Head of caudate nucleus (tissue), 42 donors: Measurements from ENCODE around the gene KIAA1958.

Experiments used
- DNase-seq, 42 donors: peaks; one replicate each; pipeline versions ENCODE4 v3.0.0 to v3.0.0-alpha.2; 2020 to 2021; ENCODE audit warnings: mixed read lengths in 7 of 42
- intact Hi-C: fragments of 100-400 bp; cut with DNase I; formaldehyde crosslinking; loops from one replicate; pipeline ENCODE4 v1.15.0; 2022

Gene KIAA1958

DNA sequence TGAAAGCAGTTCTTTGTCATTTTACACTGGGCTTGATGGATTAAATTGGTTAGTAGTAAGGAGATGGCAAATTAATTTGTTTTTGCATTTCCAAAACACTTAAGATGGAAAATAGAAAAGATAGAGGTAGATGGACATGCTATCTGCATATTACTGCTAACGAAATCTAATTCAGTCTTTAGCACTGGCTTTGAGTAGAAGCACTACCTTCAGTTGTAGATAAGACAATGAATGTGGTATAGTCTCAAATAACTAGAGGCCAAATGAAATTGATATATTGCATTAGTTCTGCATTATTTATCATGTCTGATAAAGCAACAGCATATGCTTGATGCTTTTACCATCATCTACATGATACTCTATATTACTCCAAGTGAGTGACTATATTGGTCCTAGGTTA lies 33.4 kb downstream of the KIAA1958 start:
- intact Hi-C loops = no loop called here
- DNase-seq = no peak

DNA sequence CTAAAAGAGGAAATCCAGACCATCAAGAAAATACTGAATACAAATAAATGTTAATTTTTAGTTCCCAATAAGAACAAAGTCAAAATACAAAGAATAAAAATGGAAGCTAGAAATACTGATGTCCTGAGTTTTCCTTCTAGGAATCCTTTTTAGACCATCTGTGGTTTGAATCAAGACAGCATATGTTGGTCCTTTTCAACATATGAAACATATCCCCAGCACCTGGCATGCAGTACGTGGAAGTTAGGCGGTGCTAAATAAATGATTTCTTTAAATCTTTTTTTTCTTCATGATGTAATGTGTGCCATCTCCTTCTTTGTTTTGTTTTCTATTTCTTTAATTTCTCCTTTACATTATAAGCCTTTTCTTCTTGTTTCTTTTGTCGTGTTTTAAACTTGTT lies 34.0 kb downstream of the KIAA1958 start:
- intact Hi-C loops = no loop called here
- DNase-seq = no peak

DNA sequence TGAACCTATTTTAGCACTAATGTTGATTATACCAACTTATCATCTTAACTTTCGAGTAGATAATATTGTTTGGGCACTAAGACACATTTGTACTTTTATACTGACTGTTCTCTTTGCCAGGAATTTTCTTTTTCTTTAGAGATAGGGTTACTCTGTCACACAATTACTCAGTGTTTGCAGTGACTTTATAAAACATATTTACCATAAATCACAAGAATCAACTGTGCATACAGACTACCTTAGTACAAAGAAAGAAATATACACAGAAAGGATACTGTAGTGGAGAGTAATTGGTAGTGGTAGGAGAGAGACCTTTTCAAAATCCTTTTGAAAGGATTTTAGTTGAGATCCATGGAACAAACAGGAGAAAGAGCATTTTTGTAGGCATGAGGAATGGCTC lies 40.3 kb downstream of the KIAA1958 start:
- DNase-seq = no peak
- intact Hi-C loops = no loop called here

DNA sequence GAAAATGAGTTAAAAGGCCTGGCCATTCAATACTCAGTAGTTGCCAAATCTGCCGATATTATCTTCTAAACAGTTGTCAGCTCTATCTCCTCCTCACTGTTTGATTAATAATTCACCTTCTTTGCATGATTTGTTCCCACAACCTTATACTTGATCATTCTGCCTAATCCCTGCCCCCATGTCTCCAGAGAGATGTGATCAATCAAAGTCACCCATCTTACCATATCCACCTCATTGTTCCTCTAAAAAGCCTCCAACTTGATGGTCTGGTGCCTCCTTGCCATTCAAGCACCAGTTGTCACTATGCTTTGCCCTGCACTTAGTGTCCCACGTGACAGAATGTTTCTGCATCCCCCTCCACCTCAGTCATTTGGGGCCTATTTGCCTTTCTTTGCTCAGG lies 41.3 kb downstream of the KIAA1958 start:
- no peak for DNase-seq
- intact Hi-C loops = no loop called here

DNA sequence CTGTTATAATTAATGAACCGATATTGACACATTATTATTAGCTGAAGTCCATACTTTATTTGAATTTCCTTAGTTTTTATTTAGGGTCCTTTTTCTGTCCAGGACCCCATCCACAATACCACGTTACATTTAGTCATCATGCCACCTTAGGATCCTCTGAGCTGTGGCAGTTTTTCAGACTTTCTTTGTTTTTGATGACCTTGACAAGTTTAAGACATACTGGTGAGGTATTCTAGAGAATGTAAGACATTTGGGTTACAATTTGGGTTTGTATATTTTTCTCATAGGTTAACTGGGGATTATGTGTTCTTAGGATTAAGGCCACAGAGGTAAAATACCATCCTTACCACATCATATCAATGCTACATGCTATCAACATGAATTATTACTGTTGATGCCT lies 42.7 kb downstream of the KIAA1958 start:
- intact Hi-C loops = no loop called here
- no peak for DNase-seq

DNA sequence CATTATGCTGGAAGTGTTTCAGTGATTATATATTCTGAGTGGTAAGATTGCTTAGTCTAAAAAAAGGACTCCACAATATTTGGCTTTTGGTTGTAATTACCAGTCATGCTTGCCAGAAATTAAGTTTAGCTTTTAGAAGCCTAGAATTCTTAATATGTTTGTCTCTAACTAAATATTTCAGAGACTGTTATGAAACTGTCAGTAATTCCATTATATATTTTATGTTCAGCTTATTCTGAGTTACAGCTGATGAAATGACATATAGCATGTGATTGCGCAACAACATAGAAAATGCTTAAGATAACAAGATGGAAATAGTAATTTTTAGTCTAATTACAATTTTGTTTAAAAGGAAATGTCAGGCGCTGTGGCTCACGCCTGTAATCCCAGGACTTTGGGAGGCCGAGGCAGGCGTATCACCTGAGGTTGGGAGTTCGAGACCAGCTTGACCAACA lies 44.2 kb downstream of the KIAA1958 start:
- intact Hi-C loops = no loop called here
- no peak for DNase-seq

DNA sequence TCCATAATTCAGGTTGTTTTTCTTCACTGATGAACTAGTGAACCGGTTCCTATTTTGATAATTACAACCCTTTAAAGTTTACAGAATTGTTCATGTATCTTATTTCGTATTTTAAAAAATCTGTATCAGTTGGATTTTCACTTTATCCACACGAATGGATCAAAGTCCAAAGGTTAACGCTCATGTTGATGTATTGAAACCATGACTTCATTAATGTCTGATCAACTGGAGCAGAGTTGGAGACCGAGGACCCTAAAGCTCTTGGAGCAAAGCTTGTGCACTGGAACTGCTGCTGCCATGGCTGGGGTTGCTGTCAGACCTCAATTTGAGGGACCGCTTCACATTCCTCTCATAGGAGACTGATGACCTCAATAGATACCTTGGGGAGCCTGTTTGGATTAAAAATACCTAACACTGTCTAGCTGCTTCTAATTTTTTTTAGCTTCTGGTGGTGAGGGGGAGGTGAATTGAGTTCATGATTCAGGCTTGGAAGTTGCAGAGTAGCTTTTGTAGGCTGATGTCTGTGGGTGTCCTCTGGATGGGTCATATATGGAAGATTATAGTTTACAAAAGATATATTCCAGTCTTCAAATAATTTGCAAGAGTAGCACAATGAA lies 45.1 kb downstream of the KIAA1958 start:
- DNase-seq = peak in 6 of 42 donors; percentile 2 to 54 (median 30)
- intact Hi-C loops = no loop called here

DNA sequence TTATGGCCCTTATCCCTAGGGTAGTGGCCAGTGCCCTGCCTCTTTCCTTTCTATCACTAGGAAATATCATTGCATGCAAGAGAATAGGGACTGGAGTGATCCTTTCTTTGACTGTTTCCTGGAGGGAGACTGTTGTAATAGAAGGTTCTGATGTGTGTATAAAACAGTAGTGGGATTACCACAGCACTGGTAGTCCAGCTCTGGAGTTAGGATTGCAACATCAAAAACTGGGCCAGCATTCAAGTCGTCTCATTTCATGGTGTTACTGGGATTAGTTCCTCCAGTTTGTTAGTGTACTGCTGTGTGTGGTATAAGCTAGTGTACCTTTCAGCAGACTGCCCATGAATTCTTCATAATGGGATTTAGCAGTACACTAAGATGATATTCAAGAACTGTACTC lies 45.8 kb downstream of the KIAA1958 start:
- intact Hi-C loops = no loop called here
- peak in 1 of 42 donors; percentile 44 for DNase-seq

DNA sequence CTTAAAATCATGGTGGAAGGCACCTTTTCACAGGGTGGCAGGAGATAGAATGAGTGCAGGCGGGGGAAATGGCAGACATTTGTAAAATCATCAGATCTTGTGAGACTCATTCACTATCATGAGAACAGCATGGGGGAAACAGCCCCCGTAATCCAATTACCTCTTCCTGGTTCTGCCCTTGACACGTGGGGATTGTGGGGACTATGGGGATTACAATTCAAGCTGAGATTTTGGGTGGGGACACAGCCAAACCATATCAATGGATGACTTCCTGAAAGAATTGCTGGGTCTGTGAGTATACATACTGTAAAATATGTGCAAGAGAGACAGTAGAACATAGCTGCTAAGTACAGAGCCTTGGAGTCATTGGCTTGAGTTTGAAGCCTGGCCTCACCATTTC lies 47.0 kb downstream of the KIAA1958 start:
- intact Hi-C loops = no loop called here
- DNase-seq = no peak

DNA sequence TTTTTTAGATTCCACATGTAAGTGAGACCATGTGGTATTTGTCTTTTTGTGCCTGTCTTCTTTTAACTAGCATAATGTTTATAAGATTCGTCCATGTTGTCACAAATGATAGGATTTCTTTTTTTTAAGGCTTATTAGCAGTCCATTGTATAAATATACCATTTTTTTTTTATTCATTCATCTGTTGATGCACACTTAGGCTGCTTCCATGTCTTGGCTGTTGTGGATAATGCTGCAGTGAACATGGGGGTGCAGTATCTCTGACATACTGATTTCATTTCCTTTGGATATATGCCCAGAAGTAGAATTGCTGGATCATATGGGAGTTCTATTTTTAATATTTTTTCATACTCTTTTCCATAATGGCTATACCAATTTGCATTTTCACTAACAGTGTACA lies 48.7 kb downstream of the KIAA1958 start:
- DNase-seq = no peak

DNA sequence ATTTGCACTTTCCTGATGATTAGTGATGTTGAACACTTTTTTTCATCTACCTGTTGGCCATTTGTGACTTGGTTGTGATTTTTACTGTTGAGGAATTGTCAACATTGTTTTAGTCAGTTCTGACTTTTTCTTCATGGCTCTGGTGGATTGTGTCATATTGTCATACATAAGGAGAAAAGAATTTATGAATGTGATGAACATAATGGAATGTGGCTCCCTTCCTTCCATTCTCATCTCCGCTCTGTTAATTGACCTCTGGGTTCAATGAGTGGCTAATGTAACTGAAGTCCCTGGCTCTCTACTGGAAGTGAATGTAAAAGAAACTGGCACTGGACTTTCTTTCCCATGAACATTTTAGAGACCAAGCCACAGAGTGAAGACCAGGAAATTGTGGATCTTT lies 49.2 kb downstream of the KIAA1958 start:
- no peak for DNase-seq
- intact Hi-C loops = no loop called here

More for the DNA sequence above, 48.7 kb downstream of the KIAA1958 start:
- intact Hi-C loops = no loop called here

DNA sequence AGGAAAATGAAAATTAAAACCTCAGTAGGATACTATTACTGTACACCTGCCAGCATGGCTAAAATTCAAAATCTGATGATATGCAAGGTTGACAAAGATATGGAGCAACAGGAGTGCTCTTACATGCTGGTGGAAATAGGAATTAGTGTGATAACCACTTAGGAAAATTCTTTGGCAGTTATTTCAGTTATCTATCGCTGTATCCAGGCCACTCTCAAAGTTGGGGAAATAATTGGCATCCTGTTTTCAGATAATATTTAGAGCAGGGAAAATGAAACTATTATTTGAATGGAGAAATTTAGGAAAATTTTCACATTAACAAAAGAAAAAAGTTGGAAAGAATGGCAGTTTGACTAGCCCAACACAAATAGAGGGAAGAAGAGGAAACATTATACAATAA lies 50.9 kb downstream of the KIAA1958 start:
- intact Hi-C loops = no loop called here

DNA sequence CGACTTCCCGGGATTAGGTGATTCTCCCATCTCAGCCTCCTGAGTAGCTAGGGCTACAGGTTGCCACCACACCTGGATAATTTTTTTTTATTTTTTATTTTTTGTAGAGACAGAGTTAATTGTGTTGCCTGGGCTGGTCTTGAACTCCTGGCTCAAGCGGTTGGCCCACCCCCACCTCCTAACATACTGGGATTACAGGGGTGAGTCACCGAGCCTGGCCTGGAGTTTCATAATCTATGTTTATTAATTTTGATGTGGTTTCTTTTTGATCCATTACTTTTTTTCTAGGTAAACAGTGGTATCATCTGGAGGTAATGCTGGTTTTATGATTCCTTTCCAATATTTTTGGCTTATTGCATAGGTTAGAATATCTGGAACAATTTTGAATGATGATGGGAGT lies 54.2 kb downstream of the KIAA1958 start:
- intact Hi-C loops = no loop called here
- no peak for DNase-seq

More for the DNA sequence above, 50.9 kb downstream of the KIAA1958 start:
- DNase-seq = no peak

DNA sequence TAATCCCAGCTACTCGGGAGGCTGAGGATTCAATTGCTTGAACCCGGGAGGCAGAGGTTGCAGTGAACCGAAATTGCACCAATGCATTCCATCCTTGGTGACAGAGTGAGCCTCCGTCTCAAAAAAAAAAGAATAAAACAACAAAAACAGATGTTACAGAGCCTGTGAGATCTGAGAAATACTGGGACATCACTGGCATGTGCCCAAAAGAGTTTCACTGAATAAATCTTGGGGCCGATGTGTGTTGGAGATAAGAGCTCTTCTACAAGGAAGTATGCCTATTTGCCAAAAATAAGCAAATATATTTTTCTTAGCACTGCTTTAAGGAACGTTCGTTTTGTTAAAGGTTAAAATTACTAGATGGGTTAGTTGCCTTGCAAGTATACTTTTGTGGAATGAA lies 55.1 kb downstream of the KIAA1958 start:
- intact Hi-C loops = no loop called here
- DNase-seq = no peak

DNA sequence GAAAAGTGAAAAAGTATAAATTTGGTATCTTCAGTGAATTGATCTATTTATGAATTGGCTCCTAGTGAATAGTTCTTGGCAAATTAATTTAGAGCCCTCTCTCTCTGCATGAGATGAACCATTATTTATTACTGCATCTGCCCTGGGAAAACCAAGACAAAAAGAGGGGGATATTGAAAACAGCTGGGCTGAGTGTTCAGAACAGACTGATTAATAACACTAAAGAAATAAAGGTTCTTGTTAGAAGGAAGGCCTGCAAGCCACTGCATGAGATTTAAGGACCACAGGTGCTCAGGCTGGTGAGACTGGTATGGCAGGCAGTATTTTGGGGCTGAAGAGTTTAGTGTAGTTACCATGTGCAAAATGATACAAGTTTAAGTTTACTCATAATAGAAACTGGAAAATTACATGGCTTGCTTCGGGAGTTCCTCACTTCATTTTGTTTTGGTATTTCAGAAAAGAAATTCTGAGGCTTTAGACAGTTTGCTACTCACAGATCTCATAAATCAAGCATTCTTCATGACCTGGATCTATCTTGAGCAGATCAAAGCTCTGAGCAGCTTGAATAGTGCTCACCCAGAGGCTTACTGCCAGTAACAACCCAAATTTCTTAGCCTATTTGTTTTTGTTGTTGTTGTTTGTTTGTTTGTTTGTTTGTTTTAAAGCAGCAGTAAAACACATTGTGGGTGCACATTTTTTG lies 56.1 kb downstream of the KIAA1958 start:
- intact Hi-C loops = no loop called here

DNA sequence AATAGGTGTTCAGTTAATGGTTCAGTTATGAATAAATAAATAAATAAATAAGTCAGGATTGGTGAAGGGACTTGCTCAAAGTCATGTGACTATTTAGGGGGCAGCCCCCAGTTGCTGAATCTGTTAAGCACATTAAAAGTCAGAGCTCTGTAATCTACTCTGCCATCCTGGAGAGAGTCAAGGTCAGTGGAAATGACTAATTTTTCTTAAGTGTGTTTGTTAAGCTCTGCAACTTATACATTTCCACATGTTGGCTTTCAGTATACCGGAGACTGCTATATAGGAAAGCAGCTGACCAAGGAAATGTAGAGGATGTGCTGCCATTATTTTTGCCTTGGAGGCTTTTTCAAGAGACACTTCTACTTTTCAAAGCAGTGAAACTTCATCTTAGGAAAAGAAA lies 57.9 kb downstream of the KIAA1958 start:
- intact Hi-C loops = no loop called here
- no peak for DNase-seq

More for the DNA sequence above, 56.1 kb downstream of the KIAA1958 start:
- DNase-seq = no peak

DNA sequence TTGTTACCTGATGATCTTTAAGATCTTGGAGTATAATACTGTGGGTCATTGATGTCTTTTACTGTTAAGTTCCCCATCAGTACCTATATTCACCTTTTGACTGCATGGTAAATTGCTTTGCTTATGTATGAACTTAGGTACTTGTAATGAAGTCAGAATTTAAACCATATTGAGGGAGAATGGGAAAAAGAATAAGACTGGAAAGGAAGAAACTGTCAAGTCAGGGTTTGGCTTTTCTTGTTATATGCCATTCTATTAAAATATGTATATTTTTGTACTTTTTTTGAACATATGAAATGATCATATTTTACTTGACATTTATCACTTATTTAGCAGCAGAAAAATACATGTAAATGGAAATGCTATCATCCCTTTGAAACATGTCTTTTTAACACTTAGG lies 58.6 kb downstream of the KIAA1958 start:
- DNase-seq = no peak
- intact Hi-C loops = no loop called here

DNA sequence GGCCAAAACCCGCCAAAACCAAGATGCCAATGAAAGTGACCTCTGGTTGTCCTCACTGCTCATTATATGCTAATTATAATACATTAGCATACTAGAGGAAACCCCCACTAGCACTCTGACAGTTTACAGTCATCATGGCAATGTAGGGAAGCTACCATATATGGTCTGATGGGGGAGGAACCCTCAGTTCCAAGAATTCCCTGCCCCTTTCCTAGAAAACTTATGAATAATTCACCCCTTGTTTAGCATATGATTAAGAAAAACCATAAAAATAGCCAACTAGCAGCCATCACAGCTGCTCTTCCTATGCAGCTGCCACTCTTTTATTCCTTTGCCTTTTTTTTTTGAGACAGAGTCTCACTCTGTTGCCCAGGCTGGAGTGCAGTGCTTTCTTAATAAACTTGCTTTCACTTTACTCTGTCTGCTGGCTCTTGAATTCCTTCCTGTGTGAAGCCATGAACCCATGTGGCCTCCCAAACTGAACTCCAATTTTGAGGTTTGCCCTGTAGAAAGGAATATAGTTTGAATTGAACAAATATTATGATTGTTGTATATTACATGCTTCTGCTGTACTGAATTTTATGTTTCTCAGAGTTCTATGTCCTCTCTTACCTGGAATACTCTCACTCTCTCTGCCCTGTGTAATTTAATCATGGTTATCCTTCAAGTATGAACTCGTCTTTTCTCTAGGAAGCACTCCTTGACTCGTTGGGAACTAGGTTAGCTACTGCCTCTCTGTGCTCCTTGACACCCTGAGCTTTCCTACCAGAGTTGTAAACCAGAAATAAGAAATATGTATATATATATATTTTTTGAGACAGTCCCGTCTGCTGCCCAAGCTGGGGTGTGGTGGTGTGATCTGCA lies 59.8 kb downstream of the KIAA1958 start:
- intact Hi-C loops = no loop called here
- peak in 1 of 42 donors; percentile 14 for DNase-seq

DNA sequence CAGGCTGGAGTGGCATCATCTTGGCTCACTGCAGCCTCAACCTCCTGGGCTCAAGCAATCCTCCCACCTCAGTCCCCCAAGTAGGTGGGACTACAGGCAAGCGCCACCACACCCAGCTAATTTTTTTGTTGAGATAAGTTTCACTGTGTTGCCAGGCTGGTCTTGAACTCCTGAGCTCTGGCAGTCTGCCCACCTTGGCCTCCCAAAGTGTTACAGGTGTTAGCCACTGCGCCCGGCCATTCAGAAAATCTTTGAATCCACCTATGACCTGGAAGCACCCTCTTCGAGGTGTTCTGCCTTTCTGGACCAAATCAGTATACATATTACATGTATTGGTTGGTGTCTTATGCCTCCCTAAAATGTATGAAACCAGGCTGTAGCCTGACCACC lies 61.4 kb downstream of the KIAA1958 start:
- DNase-seq = no peak
- intact Hi-C loops = no loop called here
